HG02678 (cell line): ENCODE results near the gene SERPINB6.
"Not testable (repeated sequence)": the region's sequence is repeated elsewhere in the genome, so short reads cannot be mapped to it uniquely, and the experiment has no call there.

ENCODE experiments used
- ATAC-seq: cut with Tn5 transposase; IDR thresholded peaks from one replicate; pipeline ENCODE4 v1.9.1; 2021; ENCODE audit warnings: mild to moderate bottlenecking, moderate library complexity; ENCODE audit not compliant: unreplicated experiment

The SERPINB6 gene

DNA sequence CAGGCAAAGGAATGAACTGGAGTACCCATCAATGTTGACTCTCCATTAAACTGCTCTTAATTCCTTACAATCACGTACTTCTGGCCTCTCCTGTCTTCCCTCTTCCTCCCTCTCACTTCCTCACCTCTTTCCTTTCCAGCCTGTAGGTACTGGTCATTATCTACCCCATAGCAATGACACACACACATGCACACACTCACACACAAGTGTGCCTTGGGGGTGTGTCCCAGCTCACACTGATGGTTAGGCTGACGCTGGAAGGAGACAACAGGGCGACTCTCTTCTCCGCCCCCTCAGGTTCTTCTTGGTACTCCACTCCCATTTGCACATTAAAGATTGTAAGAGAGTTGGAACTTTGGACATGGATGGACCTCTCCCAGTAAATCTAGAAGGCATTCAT lies 54.3 kb downstream of the SERPINB6 start:
- no peak for ATAC-seq

DNA sequence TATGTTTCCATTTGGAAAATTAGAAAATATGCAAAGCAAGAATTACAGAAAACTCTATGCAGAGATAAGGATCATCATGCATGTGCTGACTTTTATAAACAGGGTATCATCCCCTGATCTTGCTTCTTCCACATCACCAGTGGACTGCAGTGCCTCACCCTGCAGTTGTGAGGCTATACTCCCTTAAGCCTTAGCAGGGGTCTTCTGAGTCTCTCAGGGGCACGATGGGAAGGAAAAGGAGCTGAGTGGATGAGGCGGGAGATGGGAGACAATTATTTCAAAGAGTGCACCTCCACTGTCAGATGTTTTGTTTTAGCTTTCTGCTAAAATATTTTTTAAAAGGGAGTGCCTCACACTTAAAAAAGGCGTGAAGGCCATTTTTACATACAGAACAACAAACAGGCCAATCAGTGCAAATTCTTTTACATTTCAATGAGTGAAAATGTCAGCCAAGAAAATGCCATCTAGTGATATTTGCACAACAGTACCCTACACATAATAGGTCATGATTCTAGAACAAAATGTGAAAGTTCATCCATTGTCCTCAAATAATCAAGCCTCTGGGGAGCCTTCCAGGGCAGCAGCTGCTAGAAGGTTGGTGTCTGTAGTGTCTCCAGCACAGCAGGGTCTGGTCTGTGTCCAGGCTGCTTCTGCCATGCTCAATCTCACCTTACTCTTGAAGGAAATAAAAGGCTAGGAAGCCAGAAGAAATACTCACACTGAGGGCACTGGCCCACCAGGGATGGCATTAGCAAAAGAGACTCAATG lies 55.0 kb downstream of the SERPINB6 start:
- no peak for ATAC-seq

DNA sequence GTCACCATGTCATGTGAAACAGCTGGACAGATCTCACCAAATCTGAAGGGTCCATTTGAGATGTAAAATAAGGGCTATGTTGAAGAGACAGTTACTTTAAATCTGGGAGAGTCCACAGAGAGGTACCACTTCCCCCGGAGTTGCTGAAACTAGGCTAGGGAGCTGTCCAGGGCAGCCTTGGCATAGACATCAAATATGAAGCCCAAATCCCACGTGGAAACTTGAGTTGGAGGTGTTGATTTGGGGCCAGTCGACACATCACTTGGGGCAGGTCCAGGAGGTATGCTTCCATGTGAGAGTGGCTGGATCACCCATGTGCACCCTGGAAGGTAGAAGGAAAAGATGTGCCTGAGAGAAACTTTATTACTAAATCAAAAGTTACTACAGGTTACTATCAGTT lies 56.2 kb downstream of the SERPINB6 start:
- ATAC-seq = no peak

DNA sequence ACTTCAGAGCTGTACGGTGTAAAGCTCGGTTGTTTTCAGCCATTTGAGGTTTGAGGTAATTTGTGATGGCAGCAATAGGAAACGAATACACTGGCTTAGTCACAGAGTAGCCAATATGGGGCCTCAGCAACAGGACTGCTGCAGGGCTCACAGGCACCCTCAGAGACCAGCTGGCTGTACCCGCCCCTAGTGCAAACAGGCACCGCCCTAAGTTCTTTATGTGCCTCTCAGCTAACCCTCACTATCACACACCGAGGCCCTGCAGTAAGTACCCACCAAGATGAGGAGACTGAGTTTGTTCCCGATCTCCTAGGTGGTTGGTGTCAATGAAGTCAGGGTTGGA lies 57.1 kb downstream of the SERPINB6 start:
- ATAC-seq = no peak

DNA sequence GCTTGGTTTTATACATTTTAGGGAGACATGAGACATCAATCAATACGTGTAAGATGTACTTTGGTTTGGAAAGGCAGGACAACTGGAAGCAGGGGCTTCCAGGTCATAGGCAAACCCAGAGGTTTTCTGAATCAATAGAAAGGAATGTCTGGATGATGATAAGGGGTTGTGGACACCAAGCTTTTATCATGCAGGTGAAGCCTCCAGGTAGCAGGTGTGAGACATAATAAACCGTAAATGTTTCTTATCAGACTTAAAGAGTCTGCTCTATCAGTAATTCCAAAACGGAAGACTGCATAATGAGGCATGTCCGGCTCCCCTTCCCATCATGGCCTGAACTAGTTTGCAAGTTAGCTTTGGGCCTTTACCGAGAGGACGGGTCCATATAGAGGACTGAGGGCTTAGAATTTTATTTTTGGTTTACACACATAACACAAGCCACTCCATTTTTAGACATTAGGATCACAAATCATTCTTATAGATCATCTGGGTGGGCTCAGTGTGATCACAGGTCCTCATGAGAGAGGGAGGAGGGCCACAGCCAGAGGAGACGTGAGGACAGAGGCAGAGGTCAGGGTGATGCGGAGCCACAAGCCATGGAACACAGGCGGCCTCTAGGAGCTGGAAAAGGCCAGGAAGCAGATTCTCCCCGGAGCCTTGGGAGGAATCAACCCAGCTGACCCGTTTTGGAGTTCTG lies 57.6 kb downstream of the SERPINB6 start:
- no peak for ATAC-seq

DNA sequence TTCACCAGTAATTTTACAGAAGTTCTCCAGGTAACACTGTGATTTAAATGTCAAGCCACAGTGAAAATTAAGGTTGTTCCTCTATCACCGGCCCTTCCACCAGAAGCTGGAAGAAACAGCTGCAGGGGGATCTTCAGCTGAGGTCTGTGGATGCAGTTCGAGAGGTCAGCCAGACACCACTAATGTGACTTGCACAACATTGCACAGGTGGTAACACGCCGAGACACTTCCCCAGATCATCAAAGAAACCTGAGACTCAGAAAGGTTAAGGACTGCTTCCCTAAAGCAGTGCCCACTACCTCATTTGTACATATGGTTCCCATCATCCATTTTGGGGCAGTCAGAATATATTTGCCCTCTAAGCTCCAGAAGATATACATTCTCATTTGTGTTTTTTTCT lies 60.2 kb downstream of the SERPINB6 start:
- peak; percentile 68 for ATAC-seq

DNA sequence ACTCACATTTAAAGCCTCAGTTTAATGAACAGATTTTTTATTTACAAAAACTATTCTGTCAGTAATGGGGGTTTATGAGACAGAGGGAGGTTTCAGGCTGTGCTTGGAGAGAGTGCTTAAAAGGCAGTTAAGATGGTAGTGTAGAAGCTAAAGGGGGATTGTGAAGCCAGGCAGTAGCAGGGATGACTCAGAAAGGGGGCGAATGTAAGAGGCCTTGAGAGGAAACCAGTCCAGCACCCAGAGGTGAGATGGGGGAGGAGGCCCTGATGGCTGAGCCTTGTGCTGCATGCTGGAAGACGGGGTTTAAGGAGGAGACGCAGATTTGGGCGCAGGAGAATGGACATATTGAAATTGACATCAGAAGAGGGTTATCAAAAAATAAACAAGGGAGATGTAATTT lies 61.6 kb downstream of the SERPINB6 start:
- no peak for ATAC-seq

DNA sequence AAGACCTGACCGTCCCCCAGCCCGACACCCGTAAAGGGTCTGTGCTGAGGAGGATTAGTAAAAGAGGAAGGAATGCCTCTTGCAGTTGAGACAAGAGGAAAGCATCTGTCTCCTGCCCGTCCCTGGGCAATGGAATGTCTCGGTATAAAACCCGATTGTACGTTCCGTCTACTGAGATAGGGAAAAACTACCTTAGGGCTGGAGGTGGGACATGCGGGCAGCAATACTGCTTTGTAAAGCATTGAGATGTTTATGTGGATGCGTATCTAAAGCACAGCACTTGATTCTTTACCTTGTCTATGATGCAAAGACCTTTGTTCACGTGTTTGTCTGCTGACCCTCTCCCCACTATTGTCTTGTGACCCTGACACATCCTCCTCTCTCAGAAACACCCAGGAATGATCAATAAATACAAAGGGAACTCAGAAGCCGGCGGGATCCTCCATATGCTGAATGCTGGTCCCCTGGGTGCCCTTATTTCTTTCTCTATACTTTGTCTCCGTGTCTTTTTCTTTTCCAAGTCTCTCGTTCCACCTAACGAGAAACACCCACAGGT lies 62.2 kb downstream of the SERPINB6 start:
- ATAC-seq = not testable (repeated sequence)

DNA sequence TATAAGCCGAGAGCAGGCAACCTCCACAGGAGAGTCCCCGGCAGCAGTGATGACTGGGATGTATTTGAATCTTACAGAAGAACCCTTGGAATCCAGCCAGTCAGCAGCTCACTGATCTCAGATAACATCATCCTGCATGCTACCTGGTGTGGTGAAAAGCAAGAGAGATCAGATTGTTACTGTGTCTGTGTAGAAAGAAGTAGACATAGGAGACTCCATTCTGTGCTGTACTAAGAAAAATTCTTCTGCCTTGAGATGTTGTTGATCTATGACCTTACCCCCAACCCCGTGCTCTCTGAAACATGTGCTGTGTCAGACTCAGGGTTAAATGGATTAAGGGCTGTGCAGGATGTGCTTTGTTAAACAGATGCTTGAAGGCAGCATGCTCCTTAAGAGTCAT lies 62.9 kb downstream of the SERPINB6 start:
- ATAC-seq = not testable (repeated sequence)

DNA sequence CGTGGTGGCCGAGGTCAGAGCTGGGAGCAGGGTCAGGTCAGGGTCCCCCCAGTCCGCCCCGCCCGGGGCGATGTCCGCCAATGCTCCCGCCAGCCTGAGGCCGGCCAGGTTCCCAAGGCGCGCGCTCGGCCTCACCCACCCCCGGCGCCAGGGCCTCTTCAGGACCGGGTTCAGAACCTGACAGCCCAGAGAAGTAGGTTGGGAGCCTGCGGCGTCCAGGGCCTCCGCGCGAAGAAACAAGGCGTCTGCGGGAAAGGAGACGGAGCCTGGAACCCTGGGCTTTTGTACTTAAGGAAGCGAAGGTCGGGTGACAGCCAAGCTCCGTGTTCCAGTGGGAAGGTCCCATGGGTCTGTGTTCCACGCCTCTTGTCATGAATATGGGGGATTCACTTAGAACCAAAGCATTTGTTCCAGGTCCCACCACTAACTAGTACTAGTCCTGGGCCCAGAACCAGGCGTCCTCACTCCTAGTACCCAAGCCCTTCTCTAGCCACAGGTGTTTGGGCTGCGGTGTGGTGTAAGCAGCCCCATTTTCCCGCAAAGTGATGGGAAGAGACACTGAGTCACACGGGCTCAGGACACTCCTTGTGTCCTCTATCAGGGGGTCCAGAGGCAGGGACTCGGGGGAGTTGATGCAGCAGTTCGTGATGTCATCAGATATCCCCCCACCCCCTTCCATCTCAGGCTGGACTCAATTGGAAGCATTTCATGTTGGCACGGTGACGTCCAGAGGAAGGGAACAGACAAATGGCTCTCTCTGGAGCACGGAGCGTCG lies 67.8 kb downstream of the SERPINB6 start:
- not testable (repeated sequence) for ATAC-seq

DNA sequence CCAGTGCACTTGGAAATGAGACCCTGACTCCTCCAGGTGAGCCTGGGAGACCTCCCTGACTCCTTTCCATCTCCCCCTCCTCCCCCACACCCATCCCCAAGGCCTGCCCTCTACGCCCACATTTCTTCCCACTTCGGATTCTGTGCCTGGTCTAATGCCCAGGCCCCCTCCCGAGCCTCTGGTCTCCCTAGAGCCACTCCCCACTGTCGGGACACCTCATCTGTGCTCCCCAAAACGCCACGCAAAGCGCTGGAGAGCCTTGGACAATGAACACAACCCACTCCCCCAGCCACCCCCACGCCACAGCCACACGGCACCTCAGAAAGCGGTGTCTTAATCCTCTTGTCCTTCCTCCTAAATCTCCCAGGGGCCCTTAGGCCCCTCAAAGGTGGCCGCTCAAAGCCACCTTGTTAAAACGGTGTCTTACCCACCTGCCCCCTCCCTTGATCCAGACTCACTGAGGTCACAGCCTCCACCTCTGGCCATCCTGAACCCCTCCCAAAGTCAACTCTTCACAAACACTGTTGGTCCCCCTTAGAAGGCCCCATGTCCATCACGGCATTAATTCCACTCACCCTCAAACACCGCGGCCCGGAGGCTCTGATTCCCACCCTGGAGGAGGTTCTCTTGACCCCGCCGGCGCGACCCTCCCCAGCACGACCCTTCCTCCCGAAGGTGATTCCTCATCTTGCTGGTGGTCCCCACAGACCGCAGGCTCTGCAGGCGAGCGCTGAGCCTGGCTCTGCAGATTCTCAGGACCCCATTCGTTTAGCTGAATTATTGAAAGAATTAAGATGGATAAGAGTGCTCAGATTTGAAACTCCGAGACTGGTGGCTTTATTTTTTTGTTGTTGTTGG lies 69.5 kb downstream of the SERPINB6 start:
- ATAC-seq = not testable (repeated sequence)

DNA sequence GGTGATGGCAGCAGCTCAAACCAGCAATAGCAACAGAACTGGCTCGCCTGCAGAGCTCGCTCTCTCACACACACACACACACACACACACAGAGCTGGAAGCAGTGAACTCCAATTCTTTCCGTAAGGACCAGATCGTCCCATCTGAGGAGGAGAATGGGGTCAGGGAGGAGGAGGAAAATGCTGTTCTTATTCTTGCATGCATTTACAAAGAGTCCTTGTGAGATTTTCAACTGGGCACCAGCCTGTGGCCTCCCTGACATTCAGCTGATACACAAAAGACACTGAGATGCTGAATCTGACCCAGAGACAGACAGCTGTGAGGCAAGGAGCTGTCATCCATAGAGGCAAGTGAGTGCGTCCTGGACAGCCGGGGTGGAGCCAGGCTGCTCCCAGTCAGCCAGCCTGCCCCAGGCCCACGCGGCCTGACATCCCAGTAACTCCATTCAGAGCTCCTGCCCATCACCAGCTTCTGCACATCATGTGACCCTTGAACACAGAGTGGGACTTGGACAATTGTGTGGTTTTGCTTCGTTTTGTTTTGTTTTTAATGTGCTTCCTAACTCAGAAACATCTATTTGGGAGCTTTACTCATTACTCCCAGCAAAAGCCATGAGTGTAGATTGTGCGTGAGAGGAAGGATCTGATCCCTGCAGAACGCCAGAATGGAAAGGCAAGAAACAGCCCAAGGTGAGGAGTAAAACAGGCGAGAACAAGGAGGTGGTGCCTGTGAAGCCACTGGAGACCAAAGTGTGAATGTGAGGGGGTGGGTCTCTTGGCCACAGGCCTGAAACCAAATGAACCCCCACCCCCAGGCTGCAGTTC lies 70.3 kb downstream of the SERPINB6 start:
- ATAC-seq = no peak

DNA sequence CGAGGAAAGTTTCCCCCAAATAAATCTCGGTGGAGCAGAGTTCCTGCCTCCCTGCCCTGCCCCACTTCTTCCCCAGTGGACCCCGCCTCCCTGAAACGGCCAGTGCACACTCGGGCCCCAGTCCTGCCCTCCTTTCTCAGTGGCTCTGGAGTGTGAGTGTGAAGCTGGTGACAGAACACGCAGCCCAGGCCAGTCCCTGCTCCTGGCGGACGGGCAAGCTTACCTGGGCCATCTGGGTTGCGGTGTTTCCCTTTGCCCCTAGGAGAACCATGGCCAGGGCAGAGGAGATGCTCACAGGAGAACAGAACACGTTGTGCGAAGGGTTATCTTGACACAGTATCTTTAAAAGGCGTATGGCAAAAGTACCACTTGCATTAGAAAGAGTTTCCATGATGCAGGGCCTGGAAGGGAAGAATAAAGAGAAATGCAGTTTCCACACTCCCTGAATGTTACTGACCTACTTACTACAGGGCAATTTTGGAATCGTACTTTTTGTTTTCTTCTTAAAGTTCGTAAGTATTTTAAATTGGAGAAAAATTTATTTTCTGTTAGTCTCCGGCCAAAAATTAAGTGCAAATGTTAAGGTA lies 71.1 kb downstream of the SERPINB6 start:
- ATAC-seq = no peak

DNA sequence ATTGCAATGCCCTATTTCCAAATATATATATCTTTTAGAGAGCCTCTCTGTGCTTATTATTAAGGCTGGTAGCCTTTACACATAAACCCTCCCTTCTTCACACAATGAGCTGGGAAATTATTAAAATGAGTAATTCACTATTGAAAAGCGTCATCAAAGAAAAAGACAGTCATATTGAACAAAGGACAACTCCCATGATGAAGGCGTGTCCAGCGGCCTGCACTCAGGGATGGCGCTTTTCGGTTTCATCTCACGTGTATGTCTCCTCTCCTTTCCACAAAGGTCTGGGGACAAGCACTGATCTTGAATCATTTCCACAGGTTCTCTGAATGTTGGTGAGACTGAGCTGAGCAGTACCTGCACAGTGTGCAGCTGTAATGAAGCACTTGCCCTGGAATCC lies 71.8 kb downstream of the SERPINB6 start:
- ATAC-seq = no peak
